ENCODE data around the gene ENC1. TPM values are rescaled to one million over a fixed set of nuclear protein-coding genes. Genes with fewer than 3 reads are reported as not detected.
A peak's percentile ranks its signal among the peaks of the same experiment; 100 is the strongest.

Gene ENC1
- total RNA-seq, 1 donor = 72.1 TPM

GRCh38 chr5:74613283-74613682, 27.2 kb downstream of the ENC1 start:
- no peak for TF ChIP-seq CTCF (IDR thresholded peaks at IDR 0.05; ENCODE audit: insufficient read depth, low read depth, low read length)
- H3K4me3 ChIP-seq (ENCODE audit: low read depth, low read length) = no peak overlapping the region
- no peak for DNase-seq (ENCODE audit: low read depth)

GRCh38 chr5:74612045-74612444, 28.5 kb downstream of the ENC1 start:
- no peak for TF ChIP-seq CTCF (IDR thresholded peaks at IDR 0.05; ENCODE audit: insufficient read depth, low read depth, low read length)
- no peak for DNase-seq (ENCODE audit: low read depth)
- no peak overlapping the region for H3K4me3 ChIP-seq (ENCODE audit: low read depth, low read length)

- no peak for DNase-seq (ENCODE audit: low read depth)
- no peak for TF ChIP-seq CTCF (IDR thresholded peaks at IDR 0.05; ENCODE audit: insufficient read depth, low read depth, low read length)
- no peak overlapping the region for H3K4me3 ChIP-seq (ENCODE audit: low read depth, low read length)
Measured at GRCh38 chr5:74608736-74609601, 31.6 kb downstream of the ENC1 start.

GRCh38 chr5:74605759-74606158, 34.8 kb downstream of the ENC1 start:
- no peak for TF ChIP-seq CTCF (IDR thresholded peaks at IDR 0.05; ENCODE audit: insufficient read depth, low read depth, low read length)
- no peak for DNase-seq (ENCODE audit: low read depth)
- no peak overlapping the region for H3K4me3 ChIP-seq (ENCODE audit: low read depth, low read length)

- DNase-seq (ENCODE audit: low read depth) = peak; percentile 14
- no peak overlapping the region for H3K4me3 ChIP-seq (ENCODE audit: low read depth, low read length)
- no peak for TF ChIP-seq CTCF (IDR thresholded peaks at IDR 0.05; ENCODE audit: insufficient read depth, low read depth, low read length)
Measured at GRCh38 chr5:74603376-74603775, 37.2 kb downstream of the ENC1 start.

GRCh38 chr5:74599148-74599547, 41.4 kb downstream of the ENC1 start:
- DNase-seq (ENCODE audit: low read depth) = no peak
- no peak for TF ChIP-seq CTCF (IDR thresholded peaks at IDR 0.05; ENCODE audit: insufficient read depth, low read depth, low read length)

More at GRCh38 chr5:74599148-74599547, 41.4 kb downstream of the ENC1 start:
- H3K4me3 ChIP-seq (ENCODE audit: low read depth, low read length) = no peak overlapping the region

All from fibroblast of villous mesenchyme (primary cell).